GM18907 (cell line): Measurements from ENCODE around the gene ELFN1.

Source experiments
- ATAC-seq: cut with Tn5 transposase; IDR thresholded peaks from one replicate; pipeline ENCODE4 v1.9.1; 2021; ENCODE audit warnings: mild to moderate bottlenecking, moderate library complexity; ENCODE audit not compliant: unreplicated experiment

ELFN1 gene

DNA sequence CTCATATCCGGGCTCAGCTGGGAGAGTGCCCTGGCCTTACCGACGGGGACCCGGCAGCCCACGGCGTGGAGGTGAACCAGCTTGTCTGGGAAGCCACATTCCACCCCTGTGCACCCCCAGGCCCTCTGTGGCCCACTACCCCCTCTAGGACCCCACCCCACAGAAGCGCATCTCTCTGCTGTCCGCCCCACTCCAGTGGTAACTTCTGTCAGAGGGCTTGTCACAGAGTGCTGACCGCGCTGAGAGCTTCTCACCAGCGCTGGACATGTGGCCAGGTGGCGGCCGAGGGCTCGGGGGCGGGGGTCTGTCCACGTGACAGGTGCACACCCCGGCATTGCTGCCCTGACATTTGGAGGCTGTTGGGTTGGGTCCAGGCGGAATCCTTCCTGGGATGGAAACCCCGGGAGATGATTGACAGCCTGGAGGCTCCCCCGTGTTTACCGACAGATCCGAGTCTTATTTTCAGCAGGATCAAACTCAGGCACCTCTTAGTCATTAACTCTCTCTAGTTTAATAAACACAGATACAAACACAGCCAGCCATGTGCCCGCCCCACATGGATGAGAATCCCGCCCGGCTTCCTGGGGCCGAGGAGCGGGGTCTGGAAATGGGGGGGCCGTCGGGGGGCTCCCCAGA is 5.1 kb downstream of the ELFN1 start:
- no peak for ATAC-seq

DNA sequence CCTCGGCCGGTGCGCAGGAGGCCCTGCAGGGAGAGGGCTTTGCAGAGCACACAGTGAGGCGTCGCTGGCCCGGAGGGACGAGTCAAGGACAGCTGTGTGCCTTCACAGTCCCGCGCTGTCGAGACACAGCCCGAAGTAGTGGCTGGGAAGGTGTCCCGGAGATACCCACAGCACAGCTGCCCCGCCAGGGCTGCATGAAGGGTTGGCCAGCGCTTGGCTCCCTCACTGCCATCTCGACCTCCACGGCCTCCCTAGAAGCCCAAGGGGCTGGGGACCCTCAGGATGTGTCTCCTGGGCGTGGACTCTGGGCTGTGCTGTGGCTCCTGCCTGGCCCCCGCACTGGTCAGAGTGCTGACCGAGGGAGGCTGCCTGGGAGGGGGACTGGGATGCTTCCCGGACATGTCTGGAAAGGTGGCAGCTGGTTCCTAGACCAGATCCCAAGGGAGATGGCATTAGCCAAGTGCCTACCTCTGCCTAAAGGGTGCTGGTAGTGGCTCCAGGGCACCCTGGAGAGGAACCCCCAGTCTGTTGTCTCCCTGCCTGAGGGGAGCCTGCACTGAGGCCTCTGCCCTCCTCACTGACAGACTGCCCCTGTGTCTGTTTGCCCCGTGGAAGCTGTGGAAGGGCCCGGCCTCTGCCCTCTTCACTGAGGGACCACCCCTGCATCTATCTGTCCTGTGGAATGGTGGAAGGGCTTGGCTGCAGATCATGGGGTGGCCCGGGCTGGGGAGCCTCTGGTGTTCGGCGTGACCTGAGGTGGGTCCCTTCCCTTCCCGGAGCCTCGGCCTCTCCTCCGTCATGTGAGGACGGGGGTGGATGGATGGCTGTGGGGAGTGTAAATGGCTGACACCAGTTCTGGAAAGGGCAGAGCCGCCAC is 5.8 kb downstream of the ELFN1 start:
- no peak for ATAC-seq

DNA sequence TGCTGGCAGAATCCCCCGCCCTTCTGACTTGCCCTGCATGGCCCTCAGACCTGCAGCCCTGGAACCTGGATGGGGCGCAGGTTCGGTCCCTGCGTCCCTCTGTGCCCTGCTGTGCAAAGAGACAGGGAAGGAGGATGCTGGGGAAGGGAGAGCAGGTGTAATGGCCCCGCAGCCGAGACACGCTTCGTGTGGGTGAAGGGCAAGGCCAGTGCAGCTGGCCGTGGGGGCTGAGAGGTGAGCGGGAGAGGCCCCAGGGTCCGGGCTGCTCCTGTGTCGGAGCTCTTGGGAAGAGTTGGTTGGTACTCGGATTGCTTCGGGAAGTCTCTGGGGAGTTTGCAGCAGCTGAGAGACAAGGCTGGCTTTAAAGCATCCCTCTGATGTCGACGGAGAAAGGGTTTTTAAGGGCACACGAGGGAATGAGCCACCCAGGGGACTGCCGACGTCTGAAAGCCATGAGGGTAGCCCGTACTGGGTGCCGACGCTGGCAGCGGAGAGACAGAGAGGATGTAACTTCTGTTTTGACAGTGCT is 6.5 kb downstream of the ELFN1 start:
- no peak for ATAC-seq

DNA sequence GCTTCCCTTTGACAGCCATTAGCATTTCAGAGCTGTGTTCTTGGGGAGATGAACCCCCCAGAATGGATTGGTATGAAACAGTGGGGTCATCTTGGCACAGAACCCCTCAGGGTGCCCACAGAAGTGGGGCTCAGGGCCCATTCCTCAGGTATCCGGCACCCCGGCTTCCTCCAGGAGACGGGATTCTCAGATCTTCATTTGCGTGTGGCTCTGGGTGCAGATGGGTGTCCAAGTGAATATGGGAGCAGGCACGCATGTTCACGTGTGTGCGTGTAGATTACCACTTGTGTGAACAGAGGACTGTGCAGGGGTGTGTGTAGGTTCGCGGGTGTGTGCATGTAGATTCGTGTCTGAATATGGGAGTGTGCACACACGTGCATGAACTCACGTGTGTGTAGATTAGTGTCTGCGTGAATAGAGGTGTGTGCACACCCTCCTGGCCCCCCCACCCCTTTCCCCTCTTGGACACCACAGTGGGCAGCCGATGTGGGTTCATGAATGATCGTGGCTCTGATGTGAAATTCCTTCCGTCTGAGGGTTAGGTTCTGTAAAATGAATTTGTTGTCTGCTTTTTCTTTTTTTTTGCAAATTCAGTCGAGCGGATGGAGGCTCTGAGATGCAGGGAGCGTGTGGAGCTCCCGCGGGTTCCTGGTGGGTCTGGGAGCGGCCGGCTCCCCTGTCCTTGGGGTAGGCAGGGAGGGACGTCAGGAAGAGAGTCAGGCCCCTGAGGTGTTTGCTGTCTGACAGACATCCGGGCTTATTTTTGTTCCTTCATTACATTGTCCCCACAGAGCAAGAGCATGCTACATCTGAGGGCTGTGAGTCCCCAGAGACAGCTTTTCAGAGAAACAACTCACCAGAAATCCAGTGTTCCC is 7.4 kb downstream of the ELFN1 start:
- no peak for ATAC-seq

DNA sequence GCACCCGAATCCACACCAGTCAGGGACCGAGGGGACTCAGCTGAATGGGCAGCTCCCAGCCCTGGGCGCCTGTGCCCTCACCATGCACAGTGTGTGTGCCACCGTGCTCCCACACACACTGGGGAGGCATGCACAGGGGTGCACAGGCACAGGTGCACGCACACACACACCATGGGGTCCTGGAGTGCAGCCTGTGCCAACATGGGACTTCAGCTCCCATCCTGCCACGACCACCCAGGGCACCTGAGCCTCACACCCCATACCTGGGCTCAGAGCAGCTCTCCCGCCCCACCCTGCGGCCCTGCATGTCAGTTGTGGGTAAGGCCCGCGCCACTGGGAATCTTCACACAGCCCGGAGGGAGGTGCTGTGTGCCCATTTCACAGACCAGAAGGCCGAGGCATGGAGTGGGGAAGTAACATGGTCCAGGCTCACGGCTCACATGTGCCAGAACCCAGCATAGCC is 8.0 kb downstream of the ELFN1 start:
- ATAC-seq = no peak

DNA sequence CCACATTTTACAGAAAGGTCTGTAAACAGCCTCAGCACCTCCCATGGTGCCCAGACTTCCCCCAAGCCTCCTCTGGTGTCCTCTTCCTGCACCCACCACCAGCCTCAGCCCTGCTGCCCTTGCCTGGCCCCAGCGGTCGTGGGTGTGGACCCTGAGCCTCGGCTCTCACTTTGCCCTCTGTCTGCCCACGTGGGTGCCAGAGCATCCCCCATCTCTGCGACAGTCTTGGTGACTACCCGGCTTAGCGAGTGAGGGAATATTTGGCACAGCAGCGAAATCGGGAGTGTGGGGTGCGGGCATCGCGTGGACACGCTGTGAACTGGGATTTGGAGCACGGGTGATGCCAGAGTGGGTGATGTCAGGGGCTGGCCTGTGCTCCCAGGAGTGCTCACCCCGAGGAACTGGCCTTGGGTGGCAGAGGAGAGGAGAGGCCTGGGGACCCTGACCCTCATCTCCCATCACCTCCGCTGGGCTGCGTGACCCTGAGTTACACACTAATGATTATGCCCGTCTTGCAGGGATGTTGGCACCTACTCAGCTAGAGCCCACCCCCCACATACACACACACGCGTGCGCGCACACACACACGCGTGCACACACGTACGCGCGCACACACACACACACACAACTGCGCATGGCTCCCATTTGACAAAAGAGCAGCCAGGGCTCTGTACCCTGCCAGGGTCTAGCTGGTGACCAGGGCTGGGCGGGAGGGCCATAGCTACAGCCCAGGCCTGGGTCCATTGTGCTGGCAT is 8.7 kb downstream of the ELFN1 start:
- no peak for ATAC-seq

DNA sequence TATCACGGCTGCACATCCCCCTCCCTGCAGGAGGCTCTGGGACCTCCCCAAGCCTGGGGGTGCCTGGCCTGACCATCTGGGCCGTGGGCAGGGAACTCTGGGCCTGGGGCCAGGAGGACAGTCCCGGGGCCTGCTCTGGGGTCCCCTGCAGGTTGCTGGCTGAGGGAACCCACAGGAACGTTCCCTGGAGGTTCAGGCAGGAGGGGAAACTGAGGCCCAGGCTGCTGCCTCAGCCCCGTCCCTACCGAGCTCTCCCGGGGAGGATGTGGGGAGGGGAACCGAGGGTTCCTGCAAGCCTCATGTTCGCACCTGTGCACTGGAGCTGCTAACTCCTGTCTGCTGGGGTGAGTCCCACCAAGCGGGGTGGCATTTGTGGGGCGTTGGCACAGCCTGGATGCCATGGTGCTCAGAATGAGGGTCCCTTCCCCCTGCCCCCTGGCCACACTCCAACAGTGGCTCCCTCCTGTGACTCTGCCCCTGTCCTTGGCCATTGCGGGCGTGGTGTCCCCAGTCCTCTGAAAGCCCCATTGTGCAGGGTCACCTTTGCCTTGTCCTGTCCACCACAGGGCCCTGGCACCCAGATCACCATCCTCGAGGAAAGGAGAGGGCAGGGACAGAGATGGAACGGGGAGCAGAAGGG is 9.4 kb downstream of the ELFN1 start:
- ATAC-seq = no peak

DNA sequence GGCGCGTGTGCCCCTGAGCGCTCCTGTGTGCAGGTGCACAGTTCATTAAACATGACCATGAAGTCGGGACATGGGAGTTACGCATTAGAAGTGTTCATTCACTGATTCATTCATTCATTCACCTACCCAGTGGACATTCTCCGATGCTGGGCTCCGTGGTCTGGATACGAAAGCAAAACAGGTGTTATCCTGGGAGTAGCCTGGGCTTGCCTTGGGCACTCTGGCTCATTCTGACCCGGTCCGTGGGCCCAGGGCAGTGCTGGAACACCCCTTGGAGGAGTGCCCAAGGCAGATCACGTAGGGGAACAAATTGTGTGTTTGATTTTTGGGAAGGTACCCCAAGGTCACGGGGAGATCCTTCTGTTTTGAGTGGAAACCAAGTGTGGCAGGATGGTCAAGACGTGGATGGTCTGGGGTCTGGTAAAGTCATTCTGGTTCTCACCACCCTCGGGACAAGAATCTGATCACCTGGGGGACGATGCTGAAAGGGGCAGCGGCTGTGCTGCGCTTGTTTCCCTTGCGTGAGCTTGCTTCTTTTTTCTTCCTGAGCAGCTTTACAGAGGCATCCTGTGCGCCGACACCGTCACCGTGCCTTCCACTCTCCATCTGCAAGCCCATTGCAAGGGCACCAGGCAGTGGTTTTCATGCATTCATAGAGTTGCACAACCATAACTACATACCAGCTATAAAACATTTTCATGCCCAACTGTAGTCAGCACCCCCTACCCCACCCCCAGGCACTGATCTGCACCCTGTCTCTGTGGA is 10.1 kb downstream of the ELFN1 start:
- ATAC-seq = no peak

DNA sequence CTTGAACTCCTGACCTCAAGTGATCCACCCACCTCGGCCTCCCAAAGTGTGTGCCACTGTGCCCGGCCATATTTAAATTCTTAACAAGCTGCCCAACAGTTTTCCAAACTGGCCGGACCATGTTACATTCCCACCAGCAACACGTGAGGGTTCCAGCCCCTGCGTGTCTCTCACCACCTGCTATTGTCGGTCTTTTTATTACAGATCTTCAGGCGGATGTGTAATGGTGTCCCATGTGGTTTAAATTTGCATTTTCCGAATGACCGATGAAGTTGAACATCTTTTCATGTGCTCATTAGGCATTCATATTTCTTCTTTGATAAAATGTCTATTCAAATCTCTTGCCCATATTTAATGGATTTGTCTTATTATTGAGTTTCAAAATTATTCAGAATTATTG is 11.5 kb downstream of the ELFN1 start:
- ATAC-seq = no peak

DNA sequence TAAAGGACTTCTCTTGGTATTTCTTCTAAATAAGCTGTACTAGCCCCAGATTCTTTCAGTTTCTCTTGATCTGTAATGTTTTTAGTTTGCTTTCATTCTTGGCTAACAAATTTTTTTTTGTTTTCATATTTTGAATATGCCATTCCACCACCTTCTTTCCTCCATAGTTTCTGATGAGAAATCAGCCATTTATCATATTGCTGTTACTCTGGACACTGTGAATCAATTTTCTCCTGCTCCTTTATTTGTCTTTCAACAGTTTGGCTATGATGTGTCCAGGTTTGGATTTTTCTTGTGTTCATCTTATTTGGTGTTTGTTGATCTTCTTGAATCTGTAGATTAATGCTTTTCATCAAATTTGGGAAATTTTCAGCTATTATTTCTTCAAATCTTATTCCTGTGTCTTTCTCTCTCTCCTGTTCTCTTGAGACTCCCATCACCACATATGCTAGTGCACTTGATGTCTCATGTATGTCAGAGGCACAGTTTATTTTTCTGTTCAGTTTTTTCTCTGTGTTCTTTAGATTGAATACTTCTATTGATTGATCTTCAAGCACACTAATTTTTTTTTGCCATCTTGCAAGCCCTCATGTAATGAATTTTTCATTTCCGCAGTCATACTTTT is 15.0 kb downstream of the ELFN1 start:
- ATAC-seq = no peak

DNA sequence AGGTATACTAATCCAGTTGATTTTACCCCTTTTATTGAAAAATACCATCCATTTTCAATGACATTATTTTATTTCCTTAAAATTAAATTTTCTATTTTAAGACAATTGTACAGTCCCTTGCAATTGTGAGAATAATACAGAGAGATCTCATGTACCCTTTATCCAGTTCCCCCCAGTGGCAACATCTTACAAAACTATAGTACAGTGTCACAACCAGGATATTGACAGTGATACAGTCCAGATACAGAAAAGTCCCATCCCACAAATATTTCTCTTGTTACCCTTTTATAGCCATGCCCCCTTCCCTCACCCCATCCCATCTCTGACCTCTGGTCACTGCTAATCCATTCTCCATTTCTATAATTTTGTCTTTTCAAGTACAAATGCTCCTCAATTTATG is 18.5 kb downstream of the ELFN1 start:
- no peak for ATAC-seq

DNA sequence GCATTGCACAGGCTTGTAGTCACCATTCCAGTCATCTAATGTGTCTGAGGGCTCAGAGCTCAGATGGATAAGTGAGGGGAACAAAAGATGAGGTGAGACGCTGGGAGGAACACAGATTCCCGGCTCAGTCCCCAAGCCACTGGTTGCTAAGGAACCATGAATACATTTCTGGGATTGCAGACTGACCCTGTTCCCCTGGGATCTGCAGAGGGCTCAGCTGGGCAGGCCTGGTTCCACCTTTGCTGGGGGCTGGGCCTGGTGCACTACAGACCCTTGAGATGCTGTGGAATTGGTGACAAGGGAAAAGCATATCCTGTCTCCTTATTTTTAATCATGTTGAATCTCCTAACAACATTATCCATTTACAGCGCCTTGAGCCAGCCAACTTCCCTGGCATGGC is 19.2 kb downstream of the ELFN1 start:
- ATAC-seq = no peak

DNA sequence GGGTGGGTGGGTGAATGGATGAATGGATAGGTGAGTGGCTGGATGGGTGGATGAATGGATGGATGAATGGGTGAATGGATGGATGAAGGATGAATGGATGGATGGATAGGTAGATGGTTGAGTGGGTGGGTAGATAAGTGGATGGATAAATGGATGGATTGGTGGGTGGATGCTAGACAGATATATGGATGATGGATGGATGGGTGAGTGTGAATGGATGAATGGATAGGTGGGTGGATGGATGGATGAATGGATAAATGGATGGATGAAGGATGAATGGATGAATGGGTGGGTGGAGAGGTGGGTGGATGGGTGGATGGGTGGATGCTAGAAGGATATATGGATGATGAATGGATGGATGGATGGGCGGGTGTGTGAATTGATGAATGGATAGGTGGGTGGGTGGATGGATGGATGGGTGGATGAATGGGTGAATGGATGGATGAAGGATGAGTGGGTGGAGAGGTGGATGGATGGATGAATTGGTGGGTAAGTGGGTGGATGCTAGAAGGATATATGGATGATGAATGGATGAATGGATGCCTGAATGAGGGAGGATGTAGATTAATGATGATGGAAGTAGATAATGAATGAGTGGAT is 20.4 kb downstream of the ELFN1 start:
- ATAC-seq = no peak

DNA sequence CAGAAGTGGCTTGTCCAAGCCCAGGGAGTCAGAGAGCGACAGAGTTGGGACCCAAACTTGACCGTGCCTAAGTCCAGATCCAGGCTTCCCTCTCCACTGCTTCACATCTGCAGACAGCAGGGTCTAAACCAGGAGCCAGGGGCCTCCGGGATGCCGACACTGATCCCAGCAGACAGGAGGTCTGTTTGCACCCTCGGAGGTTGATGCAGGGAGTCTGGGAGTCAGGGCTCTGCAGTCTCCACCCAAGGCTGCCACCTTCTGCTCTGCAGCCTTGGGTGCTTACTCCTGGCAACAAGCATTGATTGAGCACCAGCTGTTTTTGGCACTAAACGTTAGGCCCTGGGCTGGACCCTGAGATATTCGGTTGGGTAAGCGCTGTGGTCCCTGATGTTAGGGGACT is 21.0 kb downstream of the ELFN1 start:
- ATAC-seq = no peak

DNA sequence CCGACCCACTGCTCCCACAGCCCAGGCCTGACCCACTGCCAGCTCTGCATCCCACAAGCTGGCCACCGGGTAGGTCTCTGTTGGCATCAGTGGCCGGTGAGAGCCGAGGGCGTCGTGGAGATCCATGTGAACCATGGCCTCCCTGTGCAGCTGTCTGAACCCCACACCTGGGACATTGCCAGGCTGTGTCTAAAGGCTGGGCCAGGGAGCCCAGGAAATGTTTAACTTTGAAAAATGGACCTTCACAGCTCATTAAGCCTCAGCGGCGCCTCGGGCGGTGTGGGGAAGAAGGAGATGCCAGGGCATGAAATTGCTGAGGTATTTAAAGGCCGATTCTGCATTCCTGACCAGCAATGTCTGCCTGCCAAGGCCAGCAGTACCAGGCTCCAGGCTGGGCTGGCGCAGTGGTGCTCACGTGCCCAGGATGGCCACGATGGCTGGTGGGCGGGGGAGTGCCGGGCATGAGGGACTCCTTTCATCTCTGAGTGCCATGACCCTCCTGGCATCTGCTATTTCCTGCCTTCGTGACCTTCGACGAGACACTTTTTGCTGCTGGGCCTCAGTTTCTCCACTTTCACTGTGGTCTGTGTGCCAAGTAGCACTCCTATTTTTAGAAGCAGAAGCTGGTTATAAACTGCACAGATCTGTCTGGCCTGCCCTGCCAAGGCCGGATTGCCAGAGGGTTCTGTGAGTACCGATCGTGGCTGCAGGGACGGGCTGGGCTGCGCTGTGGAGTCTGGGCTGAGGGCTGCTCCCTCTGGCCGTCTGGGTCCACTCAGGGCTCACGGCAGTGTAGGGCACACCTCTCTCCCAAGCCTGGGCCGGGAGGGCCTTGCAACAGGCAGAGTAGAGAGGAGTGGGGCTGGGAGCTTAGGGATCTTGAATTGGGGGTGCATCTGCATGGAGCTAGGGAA is 21.8 kb downstream of the ELFN1 start:
- no peak for ATAC-seq

DNA sequence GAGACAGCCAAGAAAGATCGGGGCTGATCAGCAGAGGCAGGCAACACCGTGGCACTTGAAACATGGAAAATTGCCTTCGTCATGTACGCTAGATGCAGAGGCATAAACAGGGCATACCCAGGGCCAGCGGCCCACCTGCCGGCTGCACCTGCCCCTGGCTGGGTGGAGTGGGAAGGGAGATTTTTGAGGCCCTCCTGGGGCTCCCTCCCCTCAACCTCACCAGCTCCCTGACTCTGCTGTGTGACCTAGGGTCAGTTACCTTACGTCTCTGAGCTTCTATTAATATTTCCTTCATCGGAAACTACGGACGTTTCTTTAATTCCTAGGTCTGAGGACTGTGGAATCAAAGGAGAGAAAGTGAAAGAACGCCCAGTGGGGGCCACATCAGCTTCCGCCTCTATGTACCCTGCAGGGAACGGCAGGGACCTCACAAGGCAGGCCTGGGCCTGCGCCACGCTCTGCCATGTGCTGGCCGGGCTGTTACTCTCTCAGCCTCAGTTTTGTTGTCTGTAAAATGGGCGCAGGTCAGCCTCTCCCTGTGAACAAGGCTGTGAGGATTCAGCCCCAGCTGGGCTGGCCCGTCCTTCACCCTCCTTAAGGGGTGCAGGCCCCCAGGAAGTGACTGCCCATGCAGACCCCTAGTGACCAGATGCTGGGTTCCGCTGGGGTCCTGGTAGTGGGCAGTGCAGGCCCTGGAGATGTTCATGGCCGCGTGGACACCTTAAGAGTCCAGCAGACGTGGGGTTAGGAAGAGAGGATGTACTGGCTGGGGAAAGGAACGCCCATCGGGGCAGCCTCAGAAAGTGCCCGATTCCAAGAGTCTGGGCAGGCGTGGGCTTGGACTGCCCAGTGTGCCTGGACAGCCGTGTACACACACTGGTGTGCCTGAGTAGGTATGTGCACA is 22.7 kb downstream of the ELFN1 start:
- no peak for ATAC-seq
